Cortex of kidney (tissue), 1 donor: ENCODE measurements around the gene CHRNA5.

Experiments used
- DNase-seq: peaks from one replicate; lab custom pipeline; 2025; lab: John Stamatoyannopoulos, UW

The CHRNA5 gene

DNA sequence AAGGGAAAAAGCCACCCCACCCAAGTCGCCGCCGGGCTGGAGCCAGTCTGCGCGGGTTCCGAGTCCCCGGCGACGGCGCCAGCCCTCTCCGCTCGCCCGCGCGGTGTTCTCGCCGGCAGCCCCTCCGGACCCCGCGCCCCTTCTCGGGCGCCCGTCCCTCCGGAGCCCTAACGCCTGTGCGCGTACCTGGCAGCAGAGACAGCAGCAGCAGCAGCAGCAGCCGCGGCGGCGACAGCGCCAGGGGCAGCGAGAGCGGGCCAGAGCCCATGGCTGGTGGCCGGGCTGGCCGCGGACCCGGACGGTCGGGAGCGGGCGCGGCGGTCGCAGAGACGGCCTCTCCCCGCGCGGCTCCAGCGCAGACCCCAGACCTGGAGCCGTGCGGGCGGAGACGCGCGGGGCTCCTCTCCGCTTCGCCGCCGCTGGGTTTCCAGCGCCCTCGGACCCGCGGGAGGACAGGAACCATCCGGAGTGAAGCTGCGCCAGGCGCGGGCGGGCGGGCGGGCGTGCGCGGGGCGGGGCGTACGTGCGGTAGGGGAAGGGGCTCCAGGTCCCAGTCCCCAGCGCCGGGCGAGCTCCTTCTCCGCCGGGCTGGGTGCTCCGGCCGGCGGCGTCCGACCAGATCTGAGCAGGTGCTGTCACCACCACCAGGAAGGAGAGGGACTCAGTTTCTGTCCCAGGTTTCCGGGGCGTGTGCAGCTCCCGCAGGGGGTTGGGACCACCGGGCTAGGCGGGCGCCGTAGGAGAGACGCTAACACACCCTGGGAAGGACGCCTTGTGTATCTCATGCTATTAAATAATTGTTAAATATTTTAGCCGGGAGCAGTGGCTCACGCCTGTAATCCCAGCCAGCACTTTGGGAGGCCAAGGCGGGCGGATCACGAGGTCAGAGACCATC, 55.5 kb downstream of the CHRNA5 start, which contains the start of gene CHRNA3:
CHRNA3 (minus strand) TSS at position 470 of the 895 bp plus-strand sequence; CDS start at position 268, 202 bp downstream.
- no peak for DNase-seq

DNA sequence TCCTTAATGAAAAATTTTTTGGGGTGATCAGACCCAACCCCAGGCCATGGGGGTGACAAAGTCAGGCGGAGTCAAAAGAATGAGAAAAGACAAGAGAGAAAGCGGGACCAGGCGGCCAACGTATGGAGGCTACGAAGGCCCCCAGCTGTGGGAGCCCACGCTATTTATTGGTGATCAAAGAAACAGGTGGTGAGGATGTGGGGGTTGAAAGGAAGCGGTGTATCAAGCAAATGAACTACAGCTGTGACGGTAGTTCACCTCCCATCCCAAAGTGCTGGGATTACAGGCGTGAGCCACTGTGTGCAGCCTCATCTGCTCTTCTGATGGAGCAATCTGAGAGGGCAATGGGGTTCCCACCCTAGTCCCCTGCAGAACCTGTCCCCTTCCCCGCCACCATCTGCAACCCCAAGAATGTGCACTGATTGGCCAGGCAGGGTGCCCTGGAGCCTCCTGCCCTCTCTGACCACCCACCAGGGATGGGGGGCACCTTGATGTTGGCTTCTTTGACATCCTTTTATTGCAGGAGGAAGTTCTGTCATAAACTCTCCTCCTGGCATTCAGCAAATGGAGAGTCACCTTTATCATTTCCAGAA, 56.6 kb downstream of the CHRNA5 start:
- DNase-seq: no peak

DNA sequence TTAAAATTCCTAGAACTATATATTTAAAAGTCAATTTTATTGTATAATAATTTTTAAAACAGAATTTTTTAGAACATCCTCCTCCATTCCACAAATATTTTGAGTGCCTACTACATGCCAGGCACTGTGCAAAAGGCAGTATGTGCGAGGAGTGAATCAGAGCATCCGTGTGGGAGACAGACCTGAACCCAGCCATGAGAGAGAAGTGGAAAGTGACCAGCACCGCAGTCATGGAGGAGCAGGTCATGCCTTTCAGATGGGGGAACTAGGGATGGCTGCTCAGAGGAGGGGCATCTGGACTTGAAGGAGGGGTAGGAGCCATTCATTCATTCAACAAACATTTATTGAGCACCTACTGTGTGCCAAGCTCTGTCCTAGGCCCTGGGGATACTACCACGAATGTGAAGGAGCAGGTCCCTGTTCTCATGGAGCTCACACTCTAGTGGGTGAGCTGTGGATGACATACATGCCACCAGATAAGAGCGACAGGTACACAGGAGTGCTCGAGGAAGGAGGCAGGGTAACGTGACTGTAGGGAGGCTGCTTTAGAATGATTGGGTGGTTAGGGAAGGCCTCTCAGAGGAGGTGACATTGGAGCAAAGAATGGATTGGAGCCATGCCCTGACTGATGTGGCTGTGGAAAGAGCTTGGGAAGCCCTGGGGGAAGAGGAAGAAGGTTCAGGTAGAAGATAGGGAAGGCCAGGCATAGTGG, 58.6 kb downstream of the CHRNA5 start:
- DNase-seq: no peak

DNA sequence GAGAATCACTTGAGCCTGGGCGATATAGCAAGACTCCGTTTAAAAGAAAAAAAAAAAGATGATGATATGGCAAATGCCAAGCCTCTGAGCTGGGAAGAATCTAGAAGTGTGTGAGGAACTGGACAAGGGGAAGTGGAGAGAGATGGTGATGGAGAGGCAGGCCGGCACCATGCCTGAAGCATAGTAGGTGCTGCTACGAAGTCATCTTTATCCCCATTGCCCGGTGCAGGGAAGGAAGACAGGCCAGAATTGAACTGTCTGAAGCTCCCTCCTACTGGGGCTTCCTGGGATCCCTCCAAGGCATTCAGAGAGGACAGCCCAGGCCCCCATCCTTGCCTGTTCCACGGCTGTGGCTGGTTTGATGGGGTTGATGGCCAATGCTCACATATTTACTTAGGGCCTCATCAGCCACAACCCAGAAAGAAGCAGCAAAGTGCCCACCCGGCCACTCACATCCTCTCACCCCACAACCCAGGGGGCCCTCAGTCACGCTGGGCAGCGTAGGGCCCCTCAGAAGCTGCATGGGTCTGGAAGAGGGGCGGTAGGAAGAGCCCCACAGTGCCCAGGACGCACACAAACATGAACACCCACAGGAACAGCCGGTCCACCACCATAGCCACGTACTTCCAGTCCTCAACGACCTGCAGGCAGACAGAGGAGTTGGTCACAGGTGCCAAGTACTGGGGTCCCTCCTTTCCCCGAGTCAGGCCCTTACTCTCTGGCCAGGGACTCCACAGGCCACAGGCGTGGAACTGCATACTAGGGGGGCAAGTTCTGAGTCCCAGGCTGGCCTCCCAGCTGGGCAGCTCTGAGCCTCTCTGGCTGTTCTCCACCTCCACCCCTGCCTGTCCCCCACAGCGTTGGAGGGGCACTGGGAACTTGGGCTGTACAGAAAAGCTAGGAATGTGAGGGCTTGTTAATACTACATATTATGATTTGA, 59.6 kb downstream of the CHRNA5 start:
- no peak for DNase-seq

DNA sequence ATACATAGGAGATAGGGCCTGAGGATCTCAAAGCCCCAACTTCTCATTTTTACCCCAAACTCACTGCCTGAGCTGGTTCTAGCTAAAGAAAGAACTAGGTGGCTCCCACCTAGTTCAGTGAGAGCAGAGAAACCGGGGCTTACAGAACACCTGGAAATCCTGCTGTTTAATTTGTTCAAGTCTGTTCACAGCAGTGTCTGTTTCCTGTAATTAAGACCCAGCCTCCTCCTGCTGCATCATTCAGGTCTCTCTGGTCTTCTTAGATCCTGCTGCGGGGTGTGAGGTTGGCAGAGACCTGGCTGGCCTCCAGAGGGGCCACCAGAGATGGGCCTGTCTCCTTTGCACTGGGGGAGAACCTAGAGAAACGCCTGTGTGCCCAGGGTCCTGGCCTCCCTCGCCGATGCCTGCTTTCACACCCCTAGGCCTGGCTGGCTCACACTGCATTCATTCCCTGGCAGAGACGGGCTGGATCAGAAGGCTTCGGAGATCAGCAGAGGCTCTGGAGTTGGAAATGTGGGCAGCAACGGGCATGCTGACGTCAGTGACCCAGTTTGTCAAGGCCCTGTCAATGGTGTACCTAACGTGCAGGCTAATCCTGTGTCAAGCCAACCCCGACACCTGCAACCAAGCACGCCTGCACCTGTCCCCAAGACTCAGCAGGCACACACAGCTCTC, 60.4 kb downstream of the CHRNA5 start:
- DNase-seq: no peak

DNA sequence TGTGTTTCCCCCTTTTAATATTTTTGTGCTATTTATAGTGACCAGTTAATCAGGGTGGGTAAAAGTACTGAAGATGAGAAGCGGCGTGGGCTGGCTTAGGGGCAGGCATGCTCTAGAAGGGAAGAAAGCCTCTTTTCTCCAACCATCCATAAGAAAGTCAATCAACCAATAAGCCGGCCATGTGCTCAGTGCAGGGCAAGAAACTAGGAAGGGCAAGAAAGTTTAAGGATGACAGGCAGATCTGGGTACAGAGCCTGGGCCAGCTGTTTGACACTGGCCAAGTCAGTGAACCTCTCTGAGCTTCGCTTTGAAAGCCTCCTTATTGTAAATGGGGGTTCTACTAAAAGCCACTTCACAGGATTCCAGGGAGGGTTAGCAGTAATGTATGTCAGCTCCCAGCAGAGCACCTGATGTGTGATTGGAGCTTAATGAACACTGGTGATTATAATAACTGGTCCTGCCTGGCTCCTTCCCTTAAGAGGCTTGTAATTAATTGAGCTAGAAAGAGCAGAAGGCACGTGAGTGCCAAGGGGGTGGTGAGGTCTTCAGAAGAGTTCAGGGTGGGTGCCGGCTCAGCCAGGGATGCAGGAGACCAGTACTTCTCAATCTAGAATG, 61.2 kb downstream of the CHRNA5 start:
- no peak for DNase-seq

DNA sequence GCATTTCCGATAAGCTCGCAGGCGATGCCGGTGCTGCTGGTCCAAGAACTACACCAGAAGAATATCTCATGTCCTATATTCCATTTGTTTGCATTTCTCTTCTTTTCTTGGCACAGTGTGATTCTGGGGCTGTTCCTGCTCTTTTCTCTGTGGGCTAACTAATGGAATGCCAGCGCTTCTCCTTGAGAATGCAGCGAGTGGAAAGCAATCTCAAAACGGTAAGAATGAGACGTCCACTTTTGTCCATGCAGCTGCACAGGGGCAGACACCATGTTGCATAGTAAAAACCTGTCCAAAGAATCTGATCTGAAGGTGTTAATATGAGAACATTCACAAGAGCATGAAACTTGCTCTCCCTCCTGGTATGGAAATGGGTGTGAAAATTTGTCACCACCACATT, 62.0 kb downstream of the CHRNA5 start:
- no peak for DNase-seq

DNA sequence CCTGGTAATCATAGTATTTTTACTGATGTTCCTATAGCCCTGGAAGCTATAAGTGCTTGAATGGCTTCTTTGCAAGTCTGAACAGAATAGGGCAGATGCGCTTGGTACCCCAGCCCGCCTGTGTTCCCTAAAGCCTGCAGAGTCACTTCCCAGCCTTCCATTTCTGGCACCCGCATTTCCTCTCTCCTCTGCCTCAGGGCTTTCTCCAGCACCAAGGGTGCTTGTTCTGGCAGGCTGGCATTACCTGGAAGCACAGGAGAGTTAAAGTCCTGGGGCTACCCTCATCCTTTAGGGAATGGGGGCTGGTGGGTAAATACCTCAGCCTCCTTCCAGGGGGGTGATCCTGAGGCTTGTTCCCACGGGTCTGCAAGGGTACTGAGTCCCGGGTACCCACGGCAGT, 62.9 kb downstream of the CHRNA5 start:
- no peak for DNase-seq

DNA sequence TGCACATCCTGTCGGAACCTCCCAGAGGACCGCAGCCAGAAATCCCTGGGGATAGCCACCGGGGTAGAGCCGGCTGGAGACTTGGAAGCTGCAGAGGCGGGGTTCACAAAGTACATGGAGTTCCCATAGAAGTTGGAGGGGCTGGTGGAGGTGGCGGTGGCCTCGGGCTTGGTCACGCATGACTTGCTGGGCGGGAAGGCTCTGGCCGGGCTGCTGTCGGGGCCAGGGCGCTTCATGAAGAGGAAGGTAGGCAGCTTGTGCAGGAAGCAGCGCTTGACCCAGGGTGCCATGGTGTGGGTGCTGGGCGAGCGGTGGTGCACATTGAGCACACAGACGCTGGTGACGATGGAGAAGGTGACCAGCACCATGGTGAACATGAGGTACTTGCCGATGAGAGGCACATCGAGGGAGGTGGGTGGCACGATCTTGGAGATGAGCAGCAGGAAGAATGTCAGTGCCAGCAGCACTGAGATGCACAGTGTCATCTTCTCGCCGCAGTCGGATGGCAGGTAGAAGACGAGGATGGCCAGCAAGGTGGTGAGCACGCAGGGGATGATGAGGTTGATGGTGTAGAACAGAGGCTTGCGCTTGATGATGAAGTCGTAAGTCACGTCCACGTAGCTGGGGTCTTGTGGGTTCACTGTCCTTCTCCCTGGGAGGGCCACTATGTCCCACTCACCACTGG, 63.9 kb downstream of the CHRNA5 start:
- no peak for DNase-seq

DNA sequence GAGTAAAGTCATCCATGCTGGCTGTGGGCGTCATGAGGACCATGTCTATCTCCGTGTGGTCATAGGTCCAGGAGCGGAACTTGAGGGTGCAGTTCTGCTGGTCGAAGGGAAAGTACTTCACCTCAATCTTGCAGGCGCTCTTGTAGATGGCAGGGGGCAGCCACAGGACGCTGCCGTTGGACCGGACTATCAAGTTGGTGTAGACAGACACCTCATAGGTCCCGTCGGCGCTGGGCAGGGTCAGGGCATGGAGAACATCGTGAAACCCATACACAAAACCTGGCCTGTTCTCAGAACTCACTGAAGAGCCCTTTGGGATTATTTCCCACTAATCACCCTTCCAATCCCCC, 64.4 kb downstream of the CHRNA5 start:
- DNase-seq: no peak

DNA sequence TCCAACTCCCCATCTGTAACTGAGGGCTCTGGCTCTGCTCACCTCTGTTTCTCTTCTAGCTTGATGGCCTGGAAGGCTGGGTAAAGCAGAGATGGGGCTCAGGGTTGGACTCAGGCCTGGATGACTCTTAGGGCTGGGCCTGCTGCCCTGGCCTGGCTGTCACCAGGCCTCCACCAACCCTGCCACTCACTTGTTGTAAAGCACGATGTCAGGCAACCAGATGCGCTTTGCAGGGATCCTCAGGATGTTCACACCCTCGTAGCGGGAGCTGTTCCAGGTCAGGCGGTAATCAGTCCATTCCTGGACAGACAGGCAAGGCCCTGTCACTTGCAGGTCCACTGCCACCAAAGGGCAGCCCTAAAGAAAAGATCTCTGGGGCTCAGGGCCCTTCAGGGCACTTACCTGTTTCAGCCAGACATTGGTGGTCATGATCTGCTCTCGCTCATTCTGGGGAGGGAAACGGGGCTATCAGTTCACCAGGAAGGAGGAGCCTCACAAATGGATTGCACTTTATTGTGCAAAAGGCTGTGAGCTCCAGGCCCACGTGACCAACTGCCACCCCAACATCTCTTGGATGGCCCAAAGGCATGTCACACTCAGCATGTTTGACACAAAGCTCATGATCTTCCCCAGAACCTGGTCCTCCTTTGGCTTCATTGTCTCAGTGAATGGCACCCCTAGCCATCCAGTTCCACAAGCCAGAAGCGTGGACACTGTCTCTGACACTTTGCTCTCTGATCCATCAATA, 65.7 kb downstream of the CHRNA5 start:
- DNase-seq: no peak

DNA sequence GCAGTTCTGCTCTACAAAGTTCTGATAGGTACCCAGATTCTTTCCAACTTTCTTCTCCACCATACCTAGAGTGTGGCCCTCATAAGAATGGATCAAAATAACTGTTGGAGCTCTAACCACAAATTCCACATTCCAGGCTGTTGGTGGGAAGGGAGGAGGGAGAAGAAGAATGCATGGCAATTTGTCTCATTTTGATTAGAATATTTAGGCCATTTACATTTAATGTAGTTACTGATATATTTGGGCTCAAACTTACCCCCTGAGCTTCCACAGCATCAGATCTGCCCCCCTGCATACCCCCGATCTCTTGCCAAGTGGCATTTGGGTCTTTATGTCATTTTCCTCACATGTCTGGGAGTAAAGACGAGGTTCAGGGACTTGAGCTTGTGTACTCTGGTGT, 68.0 kb downstream of the CHRNA5 start:
- no peak for DNase-seq

DNA sequence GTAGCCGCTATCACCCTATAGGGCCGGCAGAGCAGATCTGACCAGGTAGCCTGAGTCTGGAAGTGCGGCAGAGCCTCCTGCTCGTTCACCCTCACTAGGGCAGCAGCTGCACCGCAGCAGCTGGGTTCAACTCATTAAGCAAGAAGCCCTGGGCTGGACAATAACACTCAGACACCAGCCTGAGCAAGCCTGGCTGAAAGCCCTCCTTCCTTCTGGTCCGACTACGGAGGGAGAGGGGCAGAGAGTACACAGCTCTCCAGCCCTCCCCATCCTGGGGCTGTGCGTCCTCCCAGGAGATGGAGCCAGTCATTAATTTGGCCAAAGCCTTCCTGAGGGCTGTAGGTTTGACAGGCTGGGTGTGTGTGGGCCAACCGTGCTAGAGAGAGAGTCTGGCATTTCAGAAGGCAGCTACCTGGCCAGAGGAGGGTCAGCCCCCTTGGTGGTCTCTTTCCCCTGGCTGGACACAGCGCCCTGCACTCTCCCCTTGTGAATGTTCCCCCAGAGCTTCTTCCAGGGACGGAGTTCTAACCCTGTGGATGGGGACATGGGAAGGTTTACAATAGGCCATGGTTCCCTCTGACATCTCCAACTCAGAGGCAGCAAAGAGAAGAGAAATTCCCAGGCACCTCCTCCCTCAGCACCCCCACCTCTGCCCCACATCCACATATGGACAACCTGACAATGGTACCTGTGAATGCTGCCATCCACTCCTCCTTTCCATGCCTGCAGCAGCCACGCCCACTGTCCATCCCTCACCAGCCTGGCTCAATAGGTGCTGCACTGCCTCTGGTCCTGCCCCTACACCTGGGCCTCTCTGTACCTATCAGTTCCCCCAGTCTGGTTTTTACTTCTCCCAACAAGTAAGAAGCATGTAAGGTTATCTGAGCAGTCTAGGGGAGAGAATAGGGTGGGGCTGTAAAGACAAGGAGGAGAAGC, 69.2 kb downstream of the CHRNA5 start:
- DNase-seq: no peak

DNA sequence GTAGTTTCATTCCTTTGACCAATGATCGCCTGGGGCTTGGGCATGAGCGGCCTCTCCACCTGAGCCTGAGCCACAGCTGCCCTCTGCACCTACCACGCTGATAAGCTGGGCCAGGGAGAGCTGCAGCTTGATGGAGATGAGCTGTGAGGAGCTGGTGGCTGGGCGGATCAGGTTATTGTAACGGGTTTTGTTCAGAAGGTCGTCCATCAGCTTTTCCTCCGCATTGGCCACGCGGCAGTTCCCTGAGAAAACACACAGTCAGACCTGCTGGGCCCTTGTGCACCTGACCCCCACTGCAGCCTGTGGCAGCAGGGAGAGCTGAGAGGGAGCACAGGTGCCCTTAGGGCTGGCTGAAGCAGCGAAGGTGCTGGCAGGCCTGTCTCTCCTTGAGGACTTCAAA, 70.0 kb downstream of the CHRNA5 start:
- DNase-seq: no peak

DNA sequence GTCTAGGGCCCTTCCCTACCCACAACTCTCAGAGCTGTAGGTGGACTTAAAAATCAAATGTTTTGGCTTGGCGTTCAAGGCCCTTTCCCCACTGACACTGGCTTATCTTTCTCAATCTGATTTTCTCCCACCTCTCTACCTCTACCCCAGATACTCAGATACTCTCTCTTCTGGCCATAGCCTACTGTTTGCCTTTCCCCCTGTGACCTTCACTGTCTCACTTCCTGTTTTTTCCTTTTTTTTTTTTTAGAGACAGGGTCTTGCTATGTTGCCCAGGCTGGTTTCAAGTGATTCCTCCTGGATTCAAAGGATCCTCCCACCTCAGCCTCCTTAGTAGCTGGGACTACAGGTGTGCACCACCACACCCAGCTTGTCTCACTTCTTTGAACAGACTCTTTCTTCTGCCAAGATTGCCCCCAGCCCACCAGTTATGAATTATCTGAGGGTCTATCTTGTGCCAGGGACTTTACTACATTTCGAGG, 71.1 kb downstream of the CHRNA5 start:
- no peak for DNase-seq

DNA sequence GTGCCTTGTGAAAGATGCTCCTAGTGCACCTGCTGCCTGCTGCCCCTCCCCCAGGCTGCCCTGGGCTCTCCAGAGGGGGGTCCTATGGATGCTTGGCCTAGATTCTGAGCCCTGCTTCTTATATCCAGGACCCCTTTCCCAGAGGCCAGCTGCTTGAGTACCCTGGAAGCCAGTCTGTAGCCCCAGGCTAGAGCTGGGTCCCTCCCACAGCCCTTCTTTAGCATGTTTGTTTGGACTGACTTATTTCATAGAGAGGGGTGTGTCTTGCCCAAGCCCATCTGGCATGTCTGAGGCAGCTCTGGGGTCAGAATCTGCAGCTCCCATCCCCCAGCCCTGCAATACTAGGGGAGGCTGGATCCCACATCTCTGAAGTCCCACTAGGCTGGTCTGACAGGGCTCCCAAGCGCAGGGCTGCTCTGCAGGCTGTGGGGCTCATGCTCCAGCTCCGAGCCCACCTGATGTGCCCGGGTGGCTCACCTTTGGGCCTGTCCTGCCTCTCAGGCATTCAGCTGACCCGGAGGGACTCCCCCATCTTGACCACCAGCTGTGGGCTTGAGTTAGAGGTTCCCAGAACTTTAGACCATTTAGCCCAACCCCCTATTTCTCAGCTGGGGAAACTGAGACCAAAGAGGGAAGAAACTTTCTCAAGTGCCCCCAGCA, 72.6 kb downstream of the CHRNA5 start:
- no peak for DNase-seq

DNA sequence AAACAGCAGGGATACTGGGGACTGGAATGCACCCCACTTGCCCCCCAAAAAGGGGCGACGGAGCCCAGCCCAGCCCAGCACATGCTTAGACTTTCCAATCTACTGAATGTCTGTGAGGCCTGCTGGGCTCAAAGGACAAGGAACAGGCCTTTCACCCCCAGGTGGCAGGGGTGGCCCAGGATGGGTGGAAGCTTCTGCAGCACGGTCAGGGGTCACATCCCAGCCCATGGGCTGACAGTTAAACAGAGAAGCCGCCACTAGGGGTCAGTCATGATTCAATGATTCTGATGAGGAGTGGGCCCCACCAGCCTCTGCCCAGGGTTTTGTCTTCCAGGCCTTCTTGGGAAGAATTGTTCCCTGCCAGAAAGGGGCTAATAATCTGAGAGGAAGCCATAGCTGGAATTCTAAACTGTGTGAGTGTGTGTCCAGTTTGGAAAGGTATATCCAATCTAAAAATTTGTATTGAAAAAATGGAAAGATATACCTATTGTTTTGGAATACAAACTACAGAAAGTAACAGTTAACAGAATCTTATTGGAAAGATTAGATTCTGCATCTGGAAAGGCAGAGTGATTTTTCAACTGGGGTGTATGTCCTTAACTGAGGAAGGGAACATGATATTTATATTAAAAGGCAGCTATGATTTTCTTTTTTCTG, 73.5 kb downstream of the CHRNA5 start:
- no peak for DNase-seq
